Measurements from ENCODE around the gene SYT13.

DNA sequence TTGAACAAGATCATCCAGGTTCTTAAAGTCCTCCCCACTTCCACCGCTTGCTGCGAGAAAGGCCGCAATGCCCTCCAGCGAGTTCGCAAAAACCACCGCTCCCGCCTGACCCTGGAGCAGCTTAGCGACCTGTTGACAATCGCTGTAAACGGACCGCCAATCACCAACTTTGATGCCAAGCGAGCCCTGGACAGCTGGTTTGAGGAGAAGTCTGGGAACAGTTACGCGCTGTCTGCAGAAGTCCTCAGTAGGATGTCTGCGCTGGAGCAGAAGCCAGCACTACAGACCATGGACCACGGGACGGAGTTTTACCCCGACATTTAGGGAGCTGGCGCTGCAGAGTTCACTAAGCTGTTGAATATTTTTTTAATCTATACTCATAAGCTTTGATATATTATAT is 58.3 kb downstream of the SYT13 start:
- TF ChIP-seq, protein P1, sequence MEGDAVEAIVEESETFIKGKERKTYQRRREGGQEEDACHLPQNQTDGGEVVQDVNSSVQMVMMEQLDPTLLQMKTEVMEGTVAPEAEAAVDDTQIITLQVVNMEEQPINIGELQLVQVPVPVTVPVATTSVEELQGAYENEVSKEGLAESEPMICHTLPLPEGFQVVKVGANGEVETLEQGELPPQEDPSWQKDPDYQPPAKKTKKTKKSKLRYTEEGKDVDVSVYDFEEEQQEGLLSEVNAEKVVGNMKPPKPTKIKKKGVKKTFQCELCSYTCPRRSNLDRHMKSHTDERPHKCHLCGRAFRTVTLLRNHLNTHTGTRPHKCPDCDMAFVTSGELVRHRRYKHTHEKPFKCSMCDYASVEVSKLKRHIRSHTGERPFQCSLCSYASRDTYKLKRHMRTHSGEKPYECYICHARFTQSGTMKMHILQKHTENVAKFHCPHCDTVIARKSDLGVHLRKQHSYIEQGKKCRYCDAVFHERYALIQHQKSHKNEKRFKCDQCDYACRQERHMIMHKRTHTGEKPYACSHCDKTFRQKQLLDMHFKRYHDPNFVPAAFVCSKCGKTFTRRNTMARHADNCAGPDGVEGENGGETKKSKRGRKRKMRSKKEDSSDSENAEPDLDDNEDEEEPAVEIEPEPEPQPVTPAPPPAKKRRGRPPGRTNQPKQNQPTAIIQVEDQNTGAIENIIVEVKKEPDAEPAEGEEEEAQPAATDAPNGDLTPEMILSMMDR (IDR thresholded peaks at IDR 0.05; ENCODE audit: low read depth, low read length) = no peak
- TF ChIP-seq EZH2phosphoT487 (IDR thresholded peaks at IDR 0.05; ENCODE audit: low read depth) = no peak

Measured in OCI-LY3 (cell line).